IPS-20b (cell line): Measurements from ENCODE around the gene BABAM2.

Experiments used
- H3K27ac ChIP-seq: one replicate; pipeline ENCODE4 v1.5.1; 2013; ENCODE audit warnings: low read length
- H3K27me3 ChIP-seq: 2 replicates; pipeline ENCODE4 v1.6.1; 2013; ENCODE audit warnings: mild to moderate bottlenecking, low read length, inconsistent platforms; ENCODE audit not compliant: insufficient read depth
- H3K36me3 ChIP-seq: 2 replicates; pipeline ENCODE4 v1.6.1; 2013; ENCODE audit warnings: low read depth, mild to moderate bottlenecking, inconsistent platforms, low read length, moderate library complexity; ENCODE audit not compliant: insufficient read depth
- H3K4me1 ChIP-seq: 2 replicates; pipeline ENCODE4 v1.6.1; 2013; ENCODE audit warnings: mild to moderate bottlenecking, control low read depth, inconsistent platforms, low read length, moderate library complexity; ENCODE audit not compliant: insufficient read depth
- H3K4me3 ChIP-seq: 2 replicates; pipeline ENCODE4 v1.5.1; 2013; ENCODE audit warnings: mild to moderate bottlenecking, low read length, inconsistent platforms
- H3K9ac ChIP-seq: 2 replicates; pipeline ENCODE4 v1.6.1; 2013; ENCODE audit warnings: low read depth, mild to moderate bottlenecking, inconsistent platforms, low read length, moderate library complexity
- H3K9me3 ChIP-seq: 2 replicates; pipeline ENCODE4 v1.6.1; 2013; ENCODE audit warnings: mild to moderate bottlenecking, low read depth, low read length, inconsistent platforms; ENCODE audit not compliant: insufficient read depth

BABAM2 gene

DNA sequence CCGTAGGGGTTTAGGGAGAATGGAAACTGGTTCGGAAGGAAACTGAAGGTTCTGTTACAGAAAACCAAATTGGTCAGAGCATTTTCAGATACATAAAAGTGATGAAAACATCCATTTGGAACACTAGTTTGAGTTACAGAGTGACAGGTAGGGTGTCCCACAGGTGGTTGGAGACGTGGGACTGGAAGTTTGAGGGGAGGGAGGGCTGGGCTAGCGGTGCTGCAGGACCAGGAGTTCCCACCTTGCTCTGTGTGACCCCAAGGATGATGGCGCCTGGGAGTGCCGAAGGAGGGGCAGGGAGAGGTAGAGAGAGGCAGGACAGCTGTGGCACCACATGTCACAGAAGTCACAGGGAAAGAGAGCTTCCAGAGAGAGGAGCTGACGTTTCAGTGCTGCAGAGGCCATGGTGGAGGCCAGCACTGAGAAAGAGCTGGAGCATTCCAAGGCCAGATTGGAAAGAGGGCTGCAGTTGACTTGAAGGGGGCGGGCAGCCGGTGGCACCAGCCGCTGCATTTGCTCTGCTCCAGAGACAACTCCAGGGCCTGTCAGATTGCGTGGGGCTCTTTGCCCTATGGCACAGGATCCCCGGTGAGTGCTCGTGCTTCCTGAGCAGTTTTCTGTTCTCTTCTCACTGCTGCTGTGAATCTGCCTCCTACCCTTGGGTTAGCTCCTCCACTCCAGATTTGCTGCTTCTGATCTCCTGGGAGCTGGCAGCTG is 445.9 kb downstream of the BABAM2 start:
- no peaks in the 10 kb centered on the region for H3K36me3 ChIP-seq
- H3K4me3 ChIP-seq, result no peak overlapping the region
- H3K27ac ChIP-seq, result no peak overlapping the region
- no peaks in the 10 kb centered on the region for H3K4me1 ChIP-seq
- no peaks in the 10 kb centered on the region for H3K9me3 ChIP-seq
- H3K9ac ChIP-seq, result no peak overlapping the region
- H3K27me3 ChIP-seq, result no peaks in the 10 kb centered on the region

- Histone ChIP-seq H3K9me3 (no peaks in the 10 kb centered on the region), H3K36me3 (no peaks in the 10 kb centered on the region), H3K9ac (no peak overlapping the region), H3K27ac (no peak overlapping the region), H3K4me3 (no peak overlapping the region), H3K27me3 (no peaks in the 10 kb centered on the region), H3K4me1 (no peaks in the 10 kb centered on the region)
These were observed 446.6 kb downstream of the BABAM2 start for GRCh38 chr2:28336982-28337627.

GRCh38 chr2:28338046-28338817 is 447.7 kb downstream of the BABAM2 start:
- no peak overlapping the region for H3K27ac ChIP-seq
- no peaks in the 10 kb centered on the region for H3K9me3 ChIP-seq
- H3K36me3 ChIP-seq, result no peaks in the 10 kb centered on the region
- no peaks in the 10 kb centered on the region for H3K27me3 ChIP-seq
- H3K4me1 ChIP-seq, result peaks cover 9% of the 10 kb centered on the region
- no peak overlapping the region for H3K9ac ChIP-seq
- no peak overlapping the region for H3K4me3 ChIP-seq

- Histone ChIP-seq H3K9ac (no peak overlapping the region), H3K4me3 (no peak overlapping the region), H3K36me3 (no peaks in the 10 kb centered on the region), H3K27me3 (no peaks in the 10 kb centered on the region), H3K9me3 (no peaks in the 10 kb centered on the region), H3K4me1 (peaks cover 9% of the 10 kb centered on the region), H3K27ac (no peak overlapping the region)
These were observed 448.3 kb downstream of the BABAM2 start for GRCh38 chr2:28338831-28339321.

DNA sequence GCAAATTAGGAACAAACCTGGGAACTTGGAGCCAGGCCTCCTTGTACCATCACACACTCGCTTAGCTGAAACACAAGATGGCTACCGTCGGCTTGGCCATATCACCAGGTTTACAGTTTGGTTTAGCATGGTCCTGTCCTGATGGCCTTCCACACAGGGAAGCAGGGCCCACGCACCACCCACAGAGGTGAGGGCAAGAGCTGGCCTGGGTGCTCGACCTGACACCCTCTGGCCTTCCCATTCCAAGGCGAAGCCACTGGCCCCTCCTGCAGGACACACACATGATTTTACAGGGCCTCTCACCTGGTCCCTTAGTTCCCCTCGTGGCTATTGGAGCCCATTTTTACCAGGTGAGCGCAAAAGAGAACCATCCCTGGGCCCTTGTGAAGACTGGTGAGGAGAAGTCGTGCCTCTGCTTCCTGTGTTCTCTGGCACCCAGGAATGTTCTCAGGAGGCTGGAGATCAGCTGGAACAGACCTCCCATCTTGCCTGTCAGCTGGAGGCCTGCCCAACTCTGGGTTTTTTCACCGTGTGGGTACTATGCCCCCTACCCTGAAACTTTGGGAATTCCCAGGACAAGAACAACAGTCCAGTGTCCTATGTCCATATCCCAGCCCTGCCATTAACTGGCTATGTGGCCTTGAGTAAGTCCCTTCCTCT is 449.1 kb downstream of the BABAM2 start:
- H3K4me3 ChIP-seq, result no peak overlapping the region
- H3K27ac ChIP-seq, result no peak overlapping the region
- H3K27me3 ChIP-seq, result no peaks in the 10 kb centered on the region
- no peaks in the 10 kb centered on the region for H3K9me3 ChIP-seq
- peaks cover 9% of the 10 kb centered on the region for H3K4me1 ChIP-seq
- no peak overlapping the region for H3K9ac ChIP-seq
- no peaks in the 10 kb centered on the region for H3K36me3 ChIP-seq

DNA sequence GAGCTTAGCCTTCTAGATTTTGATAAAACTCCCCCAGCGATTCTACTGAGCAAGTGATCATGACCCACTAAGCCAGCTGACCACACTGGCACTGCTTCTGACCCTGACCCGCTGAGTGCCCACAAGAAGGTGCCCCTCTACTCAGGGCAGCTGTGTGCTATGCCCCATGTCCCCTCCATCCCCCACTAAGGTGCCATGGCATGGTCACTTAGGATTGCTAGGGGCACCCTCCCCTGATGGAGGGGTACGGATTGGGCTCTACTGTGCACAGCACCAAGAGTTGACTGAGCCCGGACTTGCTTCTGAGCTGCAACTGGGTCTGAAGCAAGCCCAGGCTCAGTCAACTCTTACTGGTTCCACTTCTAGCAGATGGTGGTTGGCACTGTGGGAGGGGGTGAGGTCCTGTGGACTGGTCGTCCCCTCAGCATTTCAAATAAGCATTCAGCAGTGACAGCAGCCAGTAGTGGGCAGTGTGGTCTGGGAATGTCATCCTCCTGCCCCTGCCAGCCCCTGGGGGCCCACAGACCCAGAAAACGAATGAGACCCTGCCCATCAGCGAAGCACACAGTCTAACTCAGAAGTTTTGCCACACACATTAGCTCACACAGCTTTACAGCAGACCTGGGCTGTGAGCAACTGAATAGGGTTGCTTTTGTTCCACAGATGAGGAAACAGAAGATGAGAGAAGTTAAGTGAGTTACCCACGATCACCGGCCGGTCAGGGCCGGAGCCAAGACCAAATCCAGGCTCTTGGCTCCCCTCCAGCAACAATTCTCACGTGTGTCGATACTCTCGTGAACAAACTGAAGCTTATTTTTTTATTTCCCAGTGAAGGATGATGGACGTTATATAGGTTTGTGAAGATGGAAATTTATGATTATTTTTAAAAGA is 450.0 kb downstream of the BABAM2 start:
- Histone ChIP-seq H3K27ac (no peak overlapping the region), H3K36me3 (no peaks in the 10 kb centered on the region), H3K9me3 (no peaks in the 10 kb centered on the region), H3K4me3 (no peak overlapping the region), H3K9ac (no peak overlapping the region), H3K27me3 (no peaks in the 10 kb centered on the region), H3K4me1 (peaks cover 9% of the 10 kb centered on the region)

DNA sequence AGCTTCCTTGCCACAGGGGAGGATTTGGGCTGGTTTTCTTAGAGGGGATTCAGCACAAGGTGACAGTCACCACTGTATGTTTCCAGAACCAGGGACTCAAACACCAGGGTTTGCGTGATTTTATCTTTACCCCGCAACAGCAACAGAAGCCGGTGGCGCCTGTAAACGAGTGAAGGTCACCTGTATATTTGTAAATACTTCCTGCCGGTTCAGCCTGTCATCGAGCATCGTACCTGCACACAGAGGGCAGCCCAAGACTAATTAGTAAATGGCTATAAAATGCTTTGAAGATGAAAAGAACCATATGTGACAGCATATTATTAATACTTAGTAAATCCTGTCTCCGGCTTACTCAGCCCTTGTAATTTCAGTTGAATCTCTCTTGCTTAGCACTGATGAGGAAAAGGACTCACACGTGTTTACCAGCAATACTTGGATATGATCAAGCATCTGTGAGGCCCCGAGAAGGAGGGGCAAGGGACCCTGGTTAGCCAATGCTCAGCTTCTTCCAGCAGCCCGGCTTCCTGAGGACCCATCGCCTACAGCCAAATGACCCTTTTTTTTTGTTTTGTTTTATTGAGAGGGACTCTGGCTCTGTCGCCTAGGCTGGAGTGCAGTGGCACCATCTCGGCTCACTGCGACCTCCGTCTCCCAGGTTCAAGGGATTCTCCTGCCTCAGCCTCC is 450.8 kb downstream of the BABAM2 start:
- Histone ChIP-seq H3K27ac (no peak overlapping the region), H3K4me1 (peaks cover 9% of the 10 kb centered on the region), H3K9ac (no peak overlapping the region), H3K4me3 (no peak overlapping the region), H3K36me3 (no peaks in the 10 kb centered on the region), H3K9me3 (no peaks in the 10 kb centered on the region), H3K27me3 (no peaks in the 10 kb centered on the region)

GRCh38 chr2:28342081-28342967 is 451.8 kb downstream of the BABAM2 start:
- Histone ChIP-seq H3K27me3 (no peaks in the 10 kb centered on the region), H3K4me3 (no peak overlapping the region), H3K9ac (peak overlapping the region; percentile 37; the same call in 1 of the 2 replicates)

DNA sequence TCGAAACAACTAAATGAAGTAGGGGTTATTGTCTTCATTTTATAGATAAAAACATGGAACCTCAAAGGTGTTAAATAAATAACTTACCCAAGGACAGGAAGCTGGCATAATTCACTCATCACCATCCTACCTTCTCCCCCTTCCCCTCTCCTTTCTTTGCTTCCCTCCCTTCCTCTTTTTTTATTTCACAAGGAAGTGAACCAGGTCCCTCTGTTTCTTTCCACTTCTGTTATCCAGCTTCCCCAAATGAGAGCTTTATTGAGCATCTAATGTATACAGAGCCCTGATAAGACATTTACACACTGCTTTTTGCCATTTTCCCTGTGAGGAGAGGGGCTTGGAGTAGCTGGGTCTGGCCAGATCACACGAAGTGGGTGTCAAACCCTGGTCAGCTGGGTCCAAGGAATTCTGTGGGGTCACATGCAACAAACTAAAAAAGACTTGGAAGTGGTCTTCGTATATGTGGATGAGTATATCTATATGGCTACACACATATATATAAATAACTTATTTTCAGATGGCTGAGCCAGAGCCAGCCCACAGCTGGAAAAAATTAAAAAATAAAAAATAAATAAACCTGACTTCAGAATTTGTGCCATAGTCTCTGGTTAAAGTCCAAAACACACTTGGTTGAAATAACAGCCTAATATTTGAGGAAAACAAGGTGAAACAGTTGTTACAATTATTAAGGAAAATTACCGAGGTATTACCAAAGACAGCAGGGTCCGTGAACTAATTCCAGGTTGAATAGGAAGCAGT is 452.8 kb downstream of the BABAM2 start:
- H3K4me1 ChIP-seq, result peaks cover 9% of the 10 kb centered on the region
- no peak overlapping the region for H3K27ac ChIP-seq
- H3K36me3 ChIP-seq, result no peaks in the 10 kb centered on the region
- no peak overlapping the region for H3K9ac ChIP-seq
- H3K9me3 ChIP-seq, result no peaks in the 10 kb centered on the region
- no peaks in the 10 kb centered on the region for H3K27me3 ChIP-seq
- no peak overlapping the region for H3K4me3 ChIP-seq

More at GRCh38 chr2:28342081-28342967, 451.8 kb downstream of the BABAM2 start:
- Histone ChIP-seq H3K9me3 (no peaks in the 10 kb centered on the region), H3K36me3 (no peaks in the 10 kb centered on the region), H3K4me1 (peaks cover 9% of the 10 kb centered on the region), H3K27ac (no peak overlapping the region)
